Right lobe of liver (tissue), 6 donors: ENCODE results near the gene DPP6. TPM values are rescaled to one million over a fixed set of nuclear protein-coding genes. Genes with fewer than 3 reads are reported as not detected.

Experiments
- ATAC-seq, 4 donors: fragments of 200-7000 bp; cut with Tn5 transposase; one replicate each; pipeline ENCODE4 v1.9.1; 2020; ENCODE audit warnings: mild to moderate bottlenecking in 4 of 4, moderate library complexity in 4 of 4
- DNase-seq, 3 donors: peaks; one replicate each; pipeline ENCODE4 v3.0.0-alpha.2; 2020
- H3K27ac ChIP-seq, 3 donors: fragments of 200-600 bp; one replicate each; pipeline ENCODE4 v1.8.0; 2022
- H3K27me3 ChIP-seq, 2 donors: fragments of 200-600 bp; one replicate each; pipeline ENCODE4 v1.8.0; 2022
- H3K36me3 ChIP-seq, 4 donors: fragments of 200-600 bp; sonication (generic) in 1 of 4; one replicate each; pipeline versions ENCODE4 v1.5.1 to v1.8.0; 2017 to 2022; ENCODE audit warnings: control low read depth in 1 of 4
- H3K4me1 ChIP-seq, 4 donors: fragments of 200-600 bp; sonication (generic) in 1 of 4; one replicate each; pipeline versions ENCODE4 v1.5.1 to v1.8.0; 2017 to 2022; ENCODE audit warnings: control low read depth in 1 of 4
- H3K4me3 ChIP-seq, 3 donors: fragments of 200-600 bp; one replicate each; pipeline ENCODE4 v1.8.0; 2022
- H3K9me3 ChIP-seq, 4 donors: fragments of 200-600 bp; sonication (generic) in 1 of 4; one replicate each; pipeline versions ENCODE4 v1.5.1 to v1.8.0; 2017 to 2022; ENCODE audit warnings: control low read depth in 1 of 4
- POLR2A ChIP-seq: fragments of 450-650 bp; IDR thresholded peaks from one replicate; pipeline ENCODE4 v1.6.1; 2017; ENCODE audit warnings: antibody characterized with exemption, mild to moderate bottlenecking
- WGBS: methylation state at CpG from one replicate; pipeline ENCODE4 v1.1.6; 2018; ENCODE audit warnings: low coverage, low lambda C conversion rate; ENCODE audit not compliant: insufficient coverage; ENCODE audit errors: missing lambda C conversion rate; 5-methylcytosine and 5-hydroxymethylcytosine counted together
- intact Hi-C, 2 donors: fragments of 100-400 bp; cut with DNase I; formaldehyde crosslinking; loops; one replicate each; pipeline versions ENCODE4 v1.11.2 to v1.14.1; 2022
- total RNA-seq, 6 experiments: library from RNA; depleted of rRNA in 2 of 6; stranded (reverse); fragments of >200 nt in 2 of 6; fragmentation: NEBNext Ultra II Directional in 3 of 6; extraction: Animal tissue kit (Norgen Biotek cat#: 25700) in 3 of 6; gene quantifications; one replicate each; pipeline versions ENCODE4 v1.1.0 to v1.2.4, GENCODE V29; 2016 to 2023
- TF ChIP-seq, protein P1 (sequence below), 4 donors: fragments of 200-600 bp in 3 of 4; fragments of 450-650 bp in 1 of 4; IDR thresholded peaks; one replicate each; pipeline versions ENCODE4 v1.5.1 to v1.8.0; 2016 to 2022; ENCODE audit warnings: antibody characterized with exemption in 4 of 4, mild to moderate bottlenecking in 2 of 4
- donor health status: DM: no; HTN: yes; CAD: no.
- donor health status: DM: no; HTN: no; CAD: no.
- donor health status: DM: no; HTN: no; CAD: no.
- donor health status: DM: no; HTN: yes; CAD: no.
- donor health status: DM: no; HTN: yes; CAD: no.

Gene DPP6
- total RNA-seq, 6 experiments from 2014 or later, result not detected

- 25% methylated on average over 5 of the region's 5 CpGs for WGBS
- H3K27ac ChIP-seq, result peak overlapping the region in 1 of 3 donors; percentile 34
- DNase-seq, result peak in 1 of 3 donors; percentile 58
- ATAC-seq, result peak; percentile 90 to 97 (median 96)
- no peaks in the 10 kb centered on the region for H3K9me3 ChIP-seq
- intact Hi-C loops, result no loop called here
- H3K36me3 ChIP-seq, result no peaks in the 10 kb centered on the region
- no peak overlapping the region for H3K4me3 ChIP-seq
- no peaks in the 10 kb centered on the region for H3K27me3 ChIP-seq
- TF ChIP-seq, protein P1, sequence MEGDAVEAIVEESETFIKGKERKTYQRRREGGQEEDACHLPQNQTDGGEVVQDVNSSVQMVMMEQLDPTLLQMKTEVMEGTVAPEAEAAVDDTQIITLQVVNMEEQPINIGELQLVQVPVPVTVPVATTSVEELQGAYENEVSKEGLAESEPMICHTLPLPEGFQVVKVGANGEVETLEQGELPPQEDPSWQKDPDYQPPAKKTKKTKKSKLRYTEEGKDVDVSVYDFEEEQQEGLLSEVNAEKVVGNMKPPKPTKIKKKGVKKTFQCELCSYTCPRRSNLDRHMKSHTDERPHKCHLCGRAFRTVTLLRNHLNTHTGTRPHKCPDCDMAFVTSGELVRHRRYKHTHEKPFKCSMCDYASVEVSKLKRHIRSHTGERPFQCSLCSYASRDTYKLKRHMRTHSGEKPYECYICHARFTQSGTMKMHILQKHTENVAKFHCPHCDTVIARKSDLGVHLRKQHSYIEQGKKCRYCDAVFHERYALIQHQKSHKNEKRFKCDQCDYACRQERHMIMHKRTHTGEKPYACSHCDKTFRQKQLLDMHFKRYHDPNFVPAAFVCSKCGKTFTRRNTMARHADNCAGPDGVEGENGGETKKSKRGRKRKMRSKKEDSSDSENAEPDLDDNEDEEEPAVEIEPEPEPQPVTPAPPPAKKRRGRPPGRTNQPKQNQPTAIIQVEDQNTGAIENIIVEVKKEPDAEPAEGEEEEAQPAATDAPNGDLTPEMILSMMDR (IDR thresholded peaks at IDR 0.05), result no peak
- TF ChIP-seq POLR2A, result no peak
- peaks cover 0 to 6% (median 2%) of the 10 kb centered on the region in 4 donors for H3K4me1 ChIP-seq
These were observed 792.8 kb downstream of the DPP6 start for GRCh38 chr7:154844955-154845354.

DNA sequence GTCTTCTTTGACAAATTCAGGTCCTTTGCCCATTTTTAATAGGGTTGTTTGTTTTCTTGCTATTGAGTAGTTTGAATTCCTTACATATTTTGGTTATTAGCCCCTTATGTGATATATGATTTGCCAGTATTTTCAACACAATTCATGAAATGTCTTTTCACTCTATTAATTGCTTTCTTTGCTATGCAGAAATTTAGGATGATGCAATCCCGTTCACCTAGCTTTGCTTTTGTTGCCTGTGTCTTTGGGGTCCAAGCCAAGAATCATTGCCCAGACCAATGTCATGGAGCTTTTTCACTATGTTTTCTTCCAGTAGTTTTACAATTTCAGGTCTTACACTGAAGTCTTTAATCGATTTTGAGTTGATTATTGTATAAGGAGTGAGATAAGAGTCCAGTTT, 796.3 kb downstream of the DPP6 start:
- TF ChIP-seq POLR2A, result no peak
- TF ChIP-seq, protein P1 (IDR thresholded peaks at IDR 0.05), result no peak
- Histone ChIP-seq H3K27ac (no peak overlapping the region), H3K27me3 (no peaks in the 10 kb centered on the region), H3K4me1 (peaks cover 0 to 6% (median 2%) of the 10 kb centered on the region in 4 donors), H3K4me3 (no peak overlapping the region), H3K36me3 (no peaks in the 10 kb centered on the region), H3K9me3 (no peaks in the 10 kb centered on the region)
- ATAC-seq, result no peak
- intact Hi-C loops, result no loop called here
- WGBS, result 42% methylated on average over 2 of the region's 2 CpGs
- DNase-seq, result no peak

DNA sequence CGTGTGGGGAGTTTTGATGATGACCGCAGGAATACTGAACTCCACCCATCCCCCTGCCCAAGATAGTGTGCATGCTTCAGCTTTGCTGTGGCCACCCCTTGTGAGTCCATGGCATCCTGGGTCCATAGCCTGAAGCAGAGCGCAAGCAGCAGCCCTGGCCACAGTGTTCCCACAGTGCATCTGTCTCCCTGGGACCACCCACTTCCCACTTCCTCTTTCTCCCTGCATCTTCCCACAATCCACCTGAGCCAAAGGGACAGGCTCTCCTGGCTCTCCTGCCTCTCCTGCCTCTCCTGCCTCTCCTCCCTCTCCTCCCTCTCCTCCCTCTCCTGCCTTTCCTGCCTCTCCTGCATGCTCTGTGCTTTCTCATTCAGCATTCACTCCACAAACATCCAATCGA, 800.0 kb downstream of the DPP6 start:
- Histone ChIP-seq H3K4me3 (no peak overlapping the region), H3K27me3 (no peaks in the 10 kb centered on the region), H3K9me3 (no peaks in the 10 kb centered on the region), H3K27ac (no peak overlapping the region), H3K4me1 (no peaks in the 10 kb centered on the region), H3K36me3 (no peaks in the 10 kb centered on the region)
- DNase-seq (no peak), ATAC-seq (no peak)
- intact Hi-C loops, result no loop called here
- 33% methylated on average over 1 of the region's 4 CpGs for WGBS
- no peak for TF ChIP-seq POLR2A
- TF ChIP-seq, protein P1 (IDR thresholded peaks at IDR 0.05), result no peak

GRCh38 chr7:154853063-154853726, 801.0 kb downstream of the DPP6 start:
- DNase-seq, result no peak

More at GRCh38 chr7:154853063-154853726, 801.0 kb downstream of the DPP6 start:
- TF ChIP-seq, protein P1 (IDR thresholded peaks at IDR 0.05), result no peak
- TF ChIP-seq POLR2A, result no peak
- intact Hi-C loops, result no loop called here
- no peak overlapping the region for H3K27ac ChIP-seq
- H3K36me3 ChIP-seq, result no peaks in the 10 kb centered on the region
- H3K27me3 ChIP-seq, result no peaks in the 10 kb centered on the region
- WGBS, result 67% methylated on average over 8 of the region's 8 CpGs
- no peak for ATAC-seq
- H3K9me3 ChIP-seq, result no peaks in the 10 kb centered on the region
- H3K4me1 ChIP-seq, result no peaks in the 10 kb centered on the region
- no peak overlapping the region for H3K4me3 ChIP-seq
